COLO668 (cell line): ENCODE measurements around the gene CFAP58.

ENCODE experiments used
- DNase-seq: peaks from one replicate; lab custom pipeline; 2025; ENCODE audit not compliant: unreplicated experiment; lab: John Stamatoyannopoulos, UW

CFAP58 gene

GRCh38 chr10:104334965-104335650 lies 18.5 kb upstream of the CFAP58 start:
- DNase-seq: peak; percentile 33

- DNase-seq: no peak
These were observed 16.7 kb upstream of the CFAP58 start for GRCh38 chr10:104336821-104337467.

GRCh38 chr10:104337521-104337984 lies 16.1 kb upstream of the CFAP58 start:
- no peak for DNase-seq

GRCh38 chr10:104337985-104338735 lies 15.5 kb upstream of the CFAP58 start, which contains the start of gene ITPRIP:
Gene ITPRIP, minus strand, starts transcription at chr10:104338465. Its CDS starts 22,414 bp downstream, at chr10:104316051.
- DNase-seq: peak; percentile 35

DNA sequence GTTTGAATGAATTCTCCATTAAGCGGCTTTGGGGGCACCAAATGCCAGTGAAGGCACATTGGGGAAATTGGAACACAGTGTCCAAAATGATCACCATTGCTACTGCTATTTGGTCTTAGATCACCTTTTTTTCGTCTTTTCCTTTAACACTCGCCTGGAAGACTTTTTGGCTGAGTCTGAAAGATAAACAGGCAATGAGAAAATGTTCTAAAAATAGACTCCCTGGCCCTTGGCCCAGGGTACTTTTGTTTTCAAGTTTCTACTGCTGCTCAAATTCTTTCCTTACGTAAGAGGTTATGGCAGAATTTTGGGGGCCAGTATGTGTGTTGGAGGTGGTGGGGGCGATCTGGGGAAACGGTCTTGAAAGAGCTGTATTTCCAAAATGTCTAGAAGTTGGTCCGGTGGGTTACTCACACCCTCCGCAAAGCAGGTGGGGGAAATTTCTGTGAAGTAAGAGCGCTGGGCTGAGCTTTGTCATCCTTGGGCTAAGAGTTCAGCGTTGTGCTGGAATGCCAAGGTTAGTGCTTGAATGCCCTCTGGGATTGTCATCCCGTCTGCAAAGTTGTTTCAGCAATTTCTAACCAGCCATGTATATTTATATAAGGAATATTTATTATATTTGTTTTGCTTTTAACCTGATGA lies 14.0 kb upstream of the CFAP58 start:
- DNase-seq: no peak

GRCh38 chr10:104340111-104340526 lies 13.5 kb upstream of the CFAP58 start:
- DNase-seq: no peak

DNA sequence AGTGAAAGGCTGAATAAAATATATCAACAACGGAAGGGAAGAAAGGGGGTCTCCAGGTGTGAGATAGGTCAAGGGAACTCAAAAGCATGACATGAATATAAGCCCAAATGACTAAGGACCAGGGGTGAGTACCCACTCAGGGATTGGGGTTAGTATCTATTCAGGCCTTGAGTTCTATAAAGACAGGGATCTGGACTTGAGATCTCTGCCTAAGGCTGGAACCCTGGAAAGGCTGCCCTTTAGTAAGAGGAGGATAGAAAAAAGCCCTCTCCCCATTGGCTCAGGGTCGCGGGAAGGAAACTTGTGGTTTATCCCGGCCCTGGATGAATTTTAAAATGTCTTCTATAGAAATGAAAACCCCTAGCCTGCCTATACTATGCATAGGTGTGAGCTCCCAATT lies 13.0 kb upstream of the CFAP58 start:
- DNase-seq: no peak

DNA sequence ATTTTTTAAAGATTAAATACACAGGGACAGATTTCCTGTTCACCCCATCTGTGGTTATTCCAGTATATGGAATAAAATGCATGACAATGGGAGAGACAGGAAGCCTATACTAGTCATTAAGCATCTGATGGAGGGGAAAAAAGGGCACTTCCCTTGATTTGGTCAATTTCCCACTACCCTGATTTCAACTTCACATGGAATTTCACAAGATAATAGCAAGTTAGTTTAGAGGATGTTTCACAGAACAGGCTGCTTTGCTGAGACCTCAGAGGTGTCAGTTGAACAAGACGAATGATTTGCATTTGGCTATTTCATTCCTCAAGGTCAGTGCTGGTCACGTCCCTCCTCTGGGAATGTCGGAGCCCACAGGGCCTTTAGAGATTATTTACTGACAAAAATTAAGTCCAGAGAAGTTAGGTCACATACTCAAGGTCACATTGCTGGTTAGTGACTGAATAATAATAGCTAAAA lies 10.7 kb upstream of the CFAP58 start:
- DNase-seq: no peak

- DNase-seq: no peak
These were observed 9.4 kb upstream of the CFAP58 start for GRCh38 chr10:104344219-104344618.

DNA sequence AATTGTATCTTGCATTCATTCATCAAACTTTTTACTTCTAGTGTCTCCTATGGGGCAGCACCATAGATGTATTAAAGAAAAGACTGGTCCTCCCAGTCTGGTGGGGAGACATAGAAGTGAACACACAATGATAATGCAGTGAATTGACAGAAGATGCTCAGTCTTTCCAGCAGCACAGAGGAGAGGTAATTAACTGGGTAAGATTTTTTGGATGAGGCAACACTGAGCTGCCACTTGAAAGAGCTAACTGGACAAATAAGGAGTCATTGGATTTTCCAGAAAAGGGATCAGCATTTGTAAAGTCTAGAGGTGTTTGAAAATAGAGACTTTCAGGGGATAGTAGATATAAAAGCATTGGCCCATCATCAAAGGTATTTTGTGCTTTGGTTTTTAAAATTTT lies 8.1 kb upstream of the CFAP58 start:
- DNase-seq: no peak

- no peak for DNase-seq
These were observed 7.7 kb upstream of the CFAP58 start for GRCh38 chr10:104345941-104346340.

DNA sequence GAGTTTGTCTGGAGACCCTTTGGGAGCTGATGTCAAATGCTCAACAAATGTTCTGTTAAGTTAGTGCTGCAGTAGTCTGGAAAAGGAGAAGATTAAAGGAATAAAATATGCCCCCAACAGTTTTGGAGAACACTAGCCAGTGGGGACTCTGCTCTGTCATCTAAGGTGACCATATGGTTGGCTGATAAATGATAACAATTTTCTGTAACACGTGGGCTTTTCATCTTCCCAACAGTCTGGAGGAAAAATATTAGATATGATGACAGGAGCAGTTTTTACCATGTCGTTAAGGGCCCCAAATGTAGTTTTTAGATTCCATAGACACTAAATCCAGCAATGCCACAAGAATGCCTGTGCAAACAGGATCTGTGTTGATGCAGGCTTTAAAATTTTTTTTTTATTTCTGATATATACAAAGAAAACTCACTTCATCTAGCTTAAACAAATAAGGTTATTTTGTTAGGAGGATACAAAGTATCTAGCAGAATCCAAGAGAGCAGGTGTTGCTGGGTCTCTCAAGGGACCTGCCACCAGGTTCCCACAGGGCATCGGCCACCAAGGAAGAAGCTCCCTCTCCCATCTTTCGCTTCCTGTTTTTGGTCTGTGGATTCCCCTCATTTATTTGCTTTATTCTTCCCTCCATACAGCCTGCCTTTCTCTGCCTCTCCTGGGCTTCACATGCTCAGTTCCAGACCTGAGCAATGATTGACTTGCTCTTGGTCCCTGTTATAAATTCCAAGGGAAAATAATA lies 6.2 kb upstream of the CFAP58 start:
- no peak for DNase-seq

DNA sequence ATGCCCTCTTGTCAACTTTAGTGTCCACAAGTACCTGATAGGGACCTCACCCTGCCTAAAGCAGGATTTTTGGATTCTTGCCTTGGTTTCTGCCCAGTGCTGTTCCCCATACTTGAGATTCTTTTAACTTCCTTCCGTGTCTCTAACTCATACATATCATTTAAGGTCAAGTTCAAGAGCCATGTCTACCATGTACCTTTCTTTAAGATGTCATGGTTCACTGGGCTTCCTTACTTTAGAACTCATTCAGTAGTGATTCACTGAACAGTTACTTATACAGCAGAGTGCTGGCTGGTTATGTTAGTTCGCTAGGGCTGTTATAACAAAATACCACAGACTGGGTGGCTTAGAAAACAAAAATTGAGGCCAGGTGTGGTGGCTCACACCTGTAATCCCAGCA lies 5.0 kb upstream of the CFAP58 start:
- DNase-seq: no peak

- DNase-seq: no peak
These were observed 4.0 kb upstream of the CFAP58 start for GRCh38 chr10:104349623-104350126.

DNA sequence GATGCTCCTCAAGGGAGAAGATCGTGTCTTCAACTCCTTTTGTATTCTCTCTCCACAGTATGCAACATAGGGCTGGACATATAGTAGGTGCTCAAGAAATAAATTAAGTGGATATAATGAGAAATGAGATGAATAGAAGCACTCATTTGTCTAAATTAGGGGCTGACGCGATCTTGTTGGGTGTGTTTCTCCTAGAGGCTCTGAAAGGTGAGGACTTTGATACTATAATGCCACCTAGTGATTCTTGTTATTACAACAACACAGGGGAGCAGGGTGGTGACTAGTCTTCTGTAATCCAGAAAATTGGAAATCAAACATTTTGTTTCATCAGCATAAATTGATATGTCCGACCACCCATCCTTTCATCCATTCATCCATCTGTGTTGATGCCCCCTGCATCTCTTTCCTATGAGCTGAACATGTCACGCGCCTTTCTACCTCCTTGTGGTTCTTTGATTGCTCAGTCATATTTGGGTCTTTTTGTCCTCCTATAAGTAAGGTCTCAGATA lies 3.5 kb upstream of the CFAP58 start:
- no peak for DNase-seq

- no peak for DNase-seq
These were observed 2.5 kb upstream of the CFAP58 start for GRCh38 chr10:104351061-104351702.

- DNase-seq: no peak
These were observed 1.7 kb upstream of the CFAP58 start for GRCh38 chr10:104351919-104352318.

DNA sequence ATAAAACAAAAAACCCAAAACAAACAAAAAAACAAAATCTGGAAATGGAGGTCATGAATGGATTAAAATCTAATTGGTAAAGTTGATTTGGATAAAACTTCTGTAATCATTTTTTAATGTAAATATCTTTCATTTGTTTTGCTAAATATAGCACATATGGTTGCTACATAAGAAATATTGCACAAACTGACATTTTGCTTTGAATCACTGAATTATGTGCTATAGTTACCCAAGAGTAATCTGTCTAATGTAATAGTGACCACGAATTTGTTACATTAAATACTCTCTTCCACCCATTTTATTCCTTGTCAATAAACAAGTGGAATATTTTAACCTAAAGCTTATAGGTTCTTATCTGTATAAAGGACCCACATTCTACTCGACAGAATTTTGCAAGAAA lies 6.2 kb downstream of the CFAP58 start:
- no peak for DNase-seq

DNA sequence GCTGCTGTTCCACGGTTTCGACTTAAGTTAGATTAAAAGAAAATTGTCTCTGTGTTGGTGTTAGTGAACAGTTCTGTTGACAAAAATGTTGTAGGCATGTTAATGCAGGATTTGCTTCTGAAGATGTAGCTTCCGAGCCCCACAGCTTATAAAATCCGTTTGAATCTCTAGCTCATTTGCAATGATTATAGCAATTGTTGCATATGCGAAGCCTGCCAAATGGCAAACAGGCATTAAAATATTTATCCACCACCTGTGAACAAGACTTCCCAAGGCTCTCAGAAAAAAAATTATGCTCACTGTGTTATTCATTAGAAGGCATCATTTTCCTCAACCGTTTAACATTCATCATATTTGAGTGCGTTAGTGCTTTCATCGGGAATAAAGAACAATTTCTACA lies 14.3 kb downstream of the CFAP58 start:
- DNase-seq: no peak

- DNase-seq: no peak
These were observed 14.7 kb downstream of the CFAP58 start for GRCh38 chr10:104368381-104368780.
